ENCODE data around the gene MTMR4. TPM values are rescaled to one million over a fixed set of nuclear protein-coding genes. Genes with fewer than 3 reads are reported as not detected.

MTMR4 gene
- total RNA-seq, 1 experiment from 2014 or later = 67.2 TPM

DNA sequence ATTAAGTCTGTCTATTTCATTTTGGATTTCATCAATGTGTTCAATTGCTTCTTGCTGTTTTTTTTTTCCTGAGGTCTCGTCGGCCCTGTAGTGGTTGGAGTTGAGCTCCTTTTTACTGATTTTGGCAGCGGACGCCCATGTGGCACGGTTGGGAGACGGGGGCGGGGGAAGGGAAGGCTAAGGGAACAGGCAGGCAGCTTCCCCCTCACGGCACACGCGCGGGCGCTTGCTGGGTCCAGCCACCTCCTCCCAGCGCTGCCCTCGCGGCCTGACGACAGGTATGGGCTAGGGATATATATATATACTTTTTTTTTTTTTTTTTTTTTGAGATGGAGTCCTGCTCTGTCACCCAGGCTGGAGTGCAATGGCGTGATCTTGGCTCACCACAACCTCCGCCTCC, 37.6 kb downstream of the MTMR4 start:
- intact Hi-C loops (cut with micrococcal nuclease) = no loop called here
- H3K36me3 ChIP-seq (ENCODE audit: control insufficient read depth in 1 of 2, insufficient read depth in 2 of 2, low read length in 2 of 2) = no peaks in the 10 kb centered on the region
- RAD21 ChIA-PET (ENCODE audit: low non-redundant PET in 1 of 2, low total read pairs in 2 of 2, uncharacterized antibody in 2 of 2, unreplicated experiment in 2 of 2) = no interaction called here
- no peak overlapping the region for H3K4me3 ChIP-seq (replicated peaks in 1 of 2; ENCODE audit: low read depth in 1 of 2, low read length in 2 of 2)
- H3K27me3 ChIP-seq (ENCODE audit: insufficient read depth, low read length) = 0 out of 2 replicates have a peak, but pooled peaks cover 3% of the 10 kb centered on the region
- POLR2A ChIA-PET = no interaction called here
- ATAC-seq = no peak
- H2AFZ ChIP-seq (ENCODE audit: low read depth, low read length, poor library complexity, severe bottlenecking) = no peak overlapping the region
- no peaks in the 10 kb centered on the region for H3K9me2 ChIP-seq (ENCODE audit: insufficient read depth)
- no peaks in the 10 kb centered on the region for H3K79me2 ChIP-seq (ENCODE audit: insufficient read depth, low read length)
- no peak overlapping the region for H3K4me2 ChIP-seq (ENCODE audit: low read length)
- TF ChIP-seq EGR1 (IDR thresholded peaks at IDR 0.05; ENCODE audit: low read depth) = no peak
- no peak for TF ChIP-seq REST (IDR thresholded peaks at IDR 0.05; ENCODE audit: low read depth)
- TF ChIP-seq ZBTB33 (IDR thresholded peaks at IDR 0.05; ENCODE audit: extremely low read depth, insufficient replicate concordance, low read length) = no peak
- TF ChIP-seq CEBPB (IDR thresholded peaks at IDR 0.05; ENCODE audit: low read depth) = no peak
- no peak for TF ChIP-seq JUND (IDR thresholded peaks at IDR 0.05)
- TF ChIP-seq TCF7L2 (IDR thresholded peaks at IDR 0.05; ENCODE audit: borderline replicate concordance, extremely low read depth, insufficient read depth, insufficient read length) = no peak
- no peaks in the 10 kb centered on the region for H3K9me3 ChIP-seq (ENCODE audit: control insufficient read depth in 1 of 2, insufficient read depth in 1 of 2, low read depth in 1 of 2, low read length in 2 of 2)
- H3K9ac ChIP-seq (ENCODE audit: low read length) = no peak overlapping the region
- no peaks in the 10 kb centered on the region for H3K4me1 ChIP-seq (ENCODE audit: control insufficient read depth in 1 of 2, insufficient read depth in 2 of 2, low read length in 2 of 2)
- no peak overlapping the region for H3K27ac ChIP-seq (ENCODE audit: low read depth, low read length)
- BruUV-seq (replicated peaks) = no TSS peak
- no peak for DNase-seq (ENCODE audit: low read depth, low spot score)
- CTCF ChIA-PET = no interaction called here
- H4K20me1 ChIP-seq (ENCODE audit: insufficient read depth) = no peaks in the 10 kb centered on the region
